K562 (cell line): ENCODE data around the gene PPARD. TPM values are rescaled to one million over a fixed set of nuclear protein-coding genes. Genes with fewer than 3 reads are reported as not detected.

Experiments used
- AFF1 ChIP-seq, 2 experiments: fragments of 450-650 bp; IDR thresholded peaks; 2 replicates each; pipeline ENCODE4 v1.6.1; 2018; ENCODE audit warnings: mild to moderate bottlenecking in 2 of 2, low read depth in 1 of 2; ENCODE audit not compliant: partially characterized antibody in 2 of 2
- CBFA2T3 ChIP-seq: fragments of 450-650 bp; IDR thresholded peaks from 2 replicates; pipeline ENCODE4 v1.6.1; 2017
- CTCFL ChIP-seq: IDR thresholded peaks from 2 replicates; pipeline ENCODE4 v1.6.1; 2011; ENCODE audit warnings: borderline replicate concordance, low read depth, mild to moderate bottlenecking, moderate library complexity, low read length; ENCODE audit not compliant: insufficient read depth, poor library complexity, severe bottlenecking
- FOXA3 ChIP-seq, 2 experiments: fragments of 450-650 bp in 1 of 2; sonication (generic) in 1 of 2; formaldehyde crosslinking; IDR thresholded peaks in 1 of 2; conservative IDR thresholded peaks in 1 of 2; 2 replicates each; pipeline versions ENCODE4 v1.4.0 to v1.8.0; 2020 to 2022; ENCODE audit warnings: mild to moderate bottlenecking in 2 of 2, missing genetic modification reagents in 1 of 2
- HCFC1 ChIP-seq: IDR thresholded peaks from 2 replicates; pipeline ENCODE4 v1.6.1; 2012; ENCODE audit warnings: low read depth, low read length, improper control_type of control experiment
- HDAC1 ChIP-seq, 2 experiments: fragments of 450-650 bp; IDR thresholded peaks; 2 replicates each; pipeline ENCODE4 v1.6.1; 2016 to 2017; ENCODE audit warnings: inconsistent platforms in 1 of 2, mild to moderate bottlenecking in 1 of 2, moderate library complexity in 1 of 2
- HINFP ChIP-seq: fragments of 450-650 bp; conservative IDR thresholded peaks from 2 replicates; pipeline ENCODE4 v1.6.1; 2016; ENCODE audit warnings: missing genetic modification characterization, low read depth, mild to moderate bottlenecking, control low read depth, missing compliant biosample characterization
- HMGN3 ChIP-seq: IDR thresholded peaks from 2 replicates; pipeline ENCODE4 v1.6.1; 2011; ENCODE audit warnings: borderline replicate concordance, low read depth, mild to moderate bottlenecking, mixed read lengths, low read length; ENCODE audit not compliant: insufficient read length; ENCODE audit errors: extremely low read depth
- NCOR1 ChIP-seq: fragments of 450-650 bp; IDR thresholded peaks from 2 replicates; pipeline ENCODE4 v1.6.1; 2016; ENCODE audit warnings: mild to moderate bottlenecking, moderate library complexity
- NFIX ChIP-seq: fragments of 250-450 bp; sonication (Bioruptor Pico); IDR thresholded peaks from 2 replicates; pipeline ENCODE4 v1.4.0; 2020; ENCODE audit warnings: low read depth, mild to moderate bottlenecking, moderate library complexity
- POLR2G ChIP-seq: fragments of 200-400 bp; formaldehyde crosslinking; IDR thresholded peaks from 2 replicates; pipeline ENCODE4 v1.6.1; 2017; ENCODE audit warnings: low read depth, mild to moderate bottlenecking, antibody characterized with exemption, low read length, moderate library complexity
- POLR2H ChIP-seq: IDR thresholded peaks from 2 replicates; pipeline ENCODE4 v1.6.1; 2016; ENCODE audit warnings: missing genetic modification characterization, low read depth, mild to moderate bottlenecking, control low read depth, missing compliant biosample characterization, moderate library complexity
- STAT5A ChIP-seq: IDR thresholded peaks from 2 replicates; pipeline ENCODE4 v1.6.1; 2012; ENCODE audit warnings: low read length, inconsistent platforms, borderline replicate concordance
- SUPT5H ChIP-seq: fragments of 450-650 bp; IDR thresholded peaks from 2 replicates; pipeline ENCODE4 v1.6.1; 2016
- TARDBP ChIP-seq: fragments of 450-650 bp; IDR thresholded peaks from 2 replicates; pipeline ENCODE4 v1.6.1; 2016
- TGIF2 ChIP-seq: sonication (generic); formaldehyde crosslinking; IDR thresholded peaks from 2 replicates; pipeline ENCODE4 v1.8.1; 2022; ENCODE audit warnings: mild to moderate bottlenecking, missing genetic modification reagents, moderate library complexity
- ZBTB12 ChIP-seq: fragments of 250-450 bp; sonication (Bioruptor Pico); IDR thresholded peaks from 2 replicates; pipeline ENCODE4 v1.4.0; 2020
- ZFP36 ChIP-seq: fragments of 150-350 bp; IDR thresholded peaks from 2 replicates; pipeline ENCODE4 v1.6.1; 2018; ENCODE audit warnings: low read length, low read depth; ENCODE audit not compliant: partially characterized antibody
- polyA plus RNA-seq, 8 experiments: library from polyadenylated mRNA; depleted of rRNA in 4 of 8; stranded (reverse) in 5 of 8; unstranded in 3 of 8; fragments of >200 nt; fragmentation: Nextera tagmentation in 2 of 8; fragmentation: Illumina TruSeq in 1 of 8; extraction: Ambion mirVana in 2 of 8; extraction: Trizol in 1 of 8; gene quantifications; 2 replicates each; pipeline versions ENCODE4 v1.2.1 to v1.2.3, GENCODE V29; 2011 to 2014; ENCODE audit warnings: inconsistent platforms in 1 of 8, missing spikeins in 1 of 8
- total RNA-seq, 7 experiments: library from RNA; depleted of rRNA in 6 of 7; stranded (reverse); fragments of >200 nt in 6 of 7; fragmentation: Illumina TruSeq in 2 of 7; extraction: Trizol in 2 of 7; gene quantifications; 2 replicates each; pipeline versions ENCODE4 v1.2.1 to v1.2.3, GENCODE V29; 2011 to 2021; ENCODE audit warnings: low replicate concordance in 1 of 7

Gene PPARD
- total and polyA plus RNA-seq, 9 of the 15 experiments (the other 6 are each of a cell fraction or from before 2014, with no cell fraction given): 0.14 to 13.2 (median 3.8) TPM

DNA sequence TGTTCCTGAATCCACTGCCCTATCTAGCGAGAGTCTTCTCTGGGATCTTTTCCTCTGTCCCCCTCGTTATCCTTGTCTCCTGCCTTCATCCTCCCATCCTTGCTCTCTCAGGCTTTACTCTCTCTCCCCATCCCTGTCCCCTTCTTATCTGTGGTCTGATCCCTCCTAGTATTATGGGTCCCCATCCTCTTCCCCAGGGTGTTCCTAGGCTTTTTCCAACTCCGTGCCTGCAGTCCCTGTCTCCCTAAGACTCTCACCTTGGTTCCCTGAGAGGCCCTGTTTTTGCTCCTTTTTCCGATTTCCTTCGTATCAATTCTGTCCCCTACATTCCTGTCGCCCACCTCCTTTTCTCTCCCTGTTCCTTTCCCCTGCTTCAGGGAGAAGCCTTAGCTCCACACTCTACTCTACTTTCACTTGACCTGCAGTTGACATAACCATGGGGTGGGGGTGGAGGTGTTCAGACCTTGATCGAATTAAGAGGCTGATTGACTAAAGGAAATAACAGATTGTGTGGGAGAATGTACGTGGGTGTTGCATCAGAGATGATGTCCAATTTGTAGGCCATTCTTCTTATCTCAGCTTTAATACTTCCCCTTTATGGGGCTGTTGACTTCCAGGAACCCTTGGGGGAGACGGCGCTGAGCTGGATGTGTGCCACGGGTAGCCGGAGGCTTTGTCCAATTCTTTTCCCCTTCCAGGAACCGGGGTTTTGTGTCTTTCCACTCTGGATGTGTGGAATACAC is 905 bp downstream of the PPARD start (continued):
- TF ChIP-seq HINFP (tag) (0 out of 2 replicates have a peak, but pooled peaks have one; percentile 53), HCFC1 (0 out of 2 replicates have a peak, but pooled peaks have one; percentile 5), CBFA2T3 (peak; percentile 81), POLR2G (no peak), AFF1 (IDR thresholded peaks at IDR 0.05; ENCODE audit: low read depth in 1 of 2, partially characterized antibody in 2 of 2) (peak in 1 of 2 experiments; percentile 68), TGIF2 (CRISPR knock-in tag) (no peak), SUPT5H (peak; percentile 3; the same call in 1 of the 2 replicates), ZFP36 (peak; percentile 21), TARDBP (no peak), HMGN3 (peak; percentile 70), POLR2H (tag) (no peak), FOXA3 (CRISPR knock-in tag; conservative IDR thresholded peaks at IDR 0.05 in 1 of 2, IDR thresholded peaks at IDR 0.05 in 1 of 2) (no peak), CTCFL (no peak), NFIX (CRISPR knock-in tag) (peak; percentile 4; the same call in 1 of the 2 replicates), HDAC1 (IDR thresholded peaks at IDR 0.05) (peak in 1 of 2 experiments; percentile 91; a peak in 2 of 4 replicates), NCOR1 (peak; percentile 78), STAT5A (peak; percentile 98), ZBTB12 (CRISPR knock-in tag) (no peak)
